ENCODE measurements around the gene UBE2F. TPM values are rescaled to one million over a fixed set of nuclear protein-coding genes. Genes with fewer than 3 reads are reported as not detected.

UBE2F gene
- total and polyA plus RNA-seq, 2 of the 13 experiments (the other 11 are each of a cell fraction or from before 2014, with no cell fraction given), result 35.4 to 73.1 TPM

GRCh38 chr2:238077292-238077691 lies 110.5 kb downstream of the UBE2F start (continued):
- TF ChIP-seq, protein P1, sequence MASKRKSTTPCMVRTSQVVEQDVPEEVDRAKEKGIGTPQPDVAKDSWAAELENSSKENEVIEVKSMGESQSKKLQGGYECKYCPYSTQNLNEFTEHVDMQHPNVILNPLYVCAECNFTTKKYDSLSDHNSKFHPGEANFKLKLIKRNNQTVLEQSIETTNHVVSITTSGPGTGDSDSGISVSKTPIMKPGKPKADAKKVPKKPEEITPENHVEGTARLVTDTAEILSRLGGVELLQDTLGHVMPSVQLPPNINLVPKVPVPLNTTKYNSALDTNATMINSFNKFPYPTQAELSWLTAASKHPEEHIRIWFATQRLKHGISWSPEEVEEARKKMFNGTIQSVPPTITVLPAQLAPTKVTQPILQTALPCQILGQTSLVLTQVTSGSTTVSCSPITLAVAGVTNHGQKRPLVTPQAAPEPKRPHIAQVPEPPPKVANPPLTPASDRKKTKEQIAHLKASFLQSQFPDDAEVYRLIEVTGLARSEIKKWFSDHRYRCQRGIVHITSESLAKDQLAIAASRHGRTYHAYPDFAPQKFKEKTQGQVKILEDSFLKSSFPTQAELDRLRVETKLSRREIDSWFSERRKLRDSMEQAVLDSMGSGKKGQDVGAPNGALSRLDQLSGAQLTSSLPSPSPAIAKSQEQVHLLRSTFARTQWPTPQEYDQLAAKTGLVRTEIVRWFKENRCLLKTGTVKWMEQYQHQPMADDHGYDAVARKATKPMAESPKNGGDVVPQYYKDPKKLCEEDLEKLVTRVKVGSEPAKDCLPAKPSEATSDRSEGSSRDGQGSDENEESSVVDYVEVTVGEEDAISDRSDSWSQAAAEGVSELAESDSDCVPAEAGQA (IDR thresholded peaks at IDR 0.05; ENCODE audit: low read depth), result no peak
- TF ChIP-seq, protein P1 (CRISPR knock-in tag; IDR thresholded peaks at IDR 0.05; ENCODE audit: borderline replicate concordance), result no peak
- TF ChIP-seq CEBPG (CRISPR knock-in tag; IDR thresholded peaks at IDR 0.05), result peak; percentile 98
- TF ChIP-seq EEA1 (CRISPR knock-in tag; IDR thresholded peaks at IDR 0.05; ENCODE audit: borderline replicate concordance), result no peak
- TF ChIP-seq ARHGAP35 (CRISPR knock-in tag; IDR thresholded peaks at IDR 0.05; ENCODE audit: borderline replicate concordance), result no peak
- TF ChIP-seq ZNF549 (CRISPR knock-in tag; IDR thresholded peaks at IDR 0.05), result no peak
- peak in 1 of 2 experiments; percentile 99; a peak in 2 of 4 replicates for TF ChIP-seq ATF4 (CRISPR knock-in tag; IDR thresholded peaks at IDR 0.05)
- TF ChIP-seq HMGXB4 (CRISPR knock-in tag; IDR thresholded peaks at IDR 0.05; ENCODE audit: borderline replicate concordance in 1 of 2, low read depth in 1 of 2), result no peak
- TF ChIP-seq NFIB (CRISPR knock-in tag; IDR thresholded peaks at IDR 0.05; ENCODE audit: borderline replicate concordance), result no peak
- no peak for TF ChIP-seq ZNF616 (CRISPR knock-in tag; IDR thresholded peaks at IDR 0.05; ENCODE audit: low read depth)
- TF ChIP-seq MZF1 (CRISPR knock-in tag; IDR thresholded peaks at IDR 0.05; ENCODE audit: borderline replicate concordance), result no peak
- no peak for TF ChIP-seq RORA (CRISPR knock-in tag; IDR thresholded peaks at IDR 0.05)
- no peak for TF ChIP-seq PITX1 (CRISPR knock-in tag; IDR thresholded peaks at IDR 0.05)
- no peak for TF ChIP-seq ZNF766 (CRISPR knock-in tag; IDR thresholded peaks at IDR 0.05; ENCODE audit: borderline replicate concordance)
- no peak for TF ChIP-seq POLR2G (IDR thresholded peaks at IDR 0.05; ENCODE audit: low read depth, low read length)
- no peak for TF ChIP-seq ZNF777 (CRISPR knock-in tag; IDR thresholded peaks at IDR 0.05)
- no peak for TF ChIP-seq ZNF850 (CRISPR knock-in tag; conservative IDR thresholded peaks at IDR 0.05)
- TF ChIP-seq, protein P2, sequence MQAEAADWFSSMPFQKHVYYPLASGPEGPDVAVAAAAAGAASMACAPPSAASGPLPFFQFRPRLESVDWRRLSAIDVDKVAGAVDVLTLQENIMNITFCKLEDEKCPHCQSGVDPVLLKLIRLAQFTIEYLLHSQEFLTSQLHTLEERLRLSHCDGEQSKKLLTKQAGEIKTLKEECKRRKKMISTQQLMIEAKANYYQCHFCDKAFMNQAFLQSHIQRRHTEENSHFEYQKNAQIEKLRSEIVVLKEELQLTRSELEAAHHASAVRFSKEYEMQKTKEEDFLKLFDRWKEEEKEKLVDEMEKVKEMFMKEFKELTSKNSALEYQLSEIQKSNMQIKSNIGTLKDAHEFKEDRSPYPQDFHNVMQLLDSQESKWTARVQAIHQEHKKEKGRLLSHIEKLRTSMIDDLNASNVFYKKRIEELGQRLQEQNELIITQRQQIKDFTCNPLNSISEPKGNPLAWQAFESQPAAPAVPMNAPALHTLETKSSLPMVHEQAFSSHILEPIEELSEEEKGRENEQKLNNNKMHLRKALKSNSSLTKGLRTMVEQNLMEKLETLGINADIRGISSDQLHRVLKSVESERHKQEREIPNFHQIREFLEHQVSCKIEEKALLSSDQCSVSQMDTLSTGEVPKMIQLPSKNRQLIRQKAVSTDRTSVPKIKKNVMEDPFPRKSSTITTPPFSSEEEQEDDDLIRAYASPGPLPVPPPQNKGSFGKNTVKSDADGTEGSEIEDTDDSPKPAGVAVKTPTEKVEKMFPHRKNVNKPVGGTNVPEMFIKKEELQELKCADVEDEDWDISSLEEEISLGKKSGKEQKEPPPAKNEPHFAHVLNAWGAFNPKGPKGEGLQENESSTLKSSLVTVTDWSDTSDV (CRISPR knock-in tag; IDR thresholded peaks at IDR 0.05), result no peak
